ENCODE results near the gene USP34.

DNA sequence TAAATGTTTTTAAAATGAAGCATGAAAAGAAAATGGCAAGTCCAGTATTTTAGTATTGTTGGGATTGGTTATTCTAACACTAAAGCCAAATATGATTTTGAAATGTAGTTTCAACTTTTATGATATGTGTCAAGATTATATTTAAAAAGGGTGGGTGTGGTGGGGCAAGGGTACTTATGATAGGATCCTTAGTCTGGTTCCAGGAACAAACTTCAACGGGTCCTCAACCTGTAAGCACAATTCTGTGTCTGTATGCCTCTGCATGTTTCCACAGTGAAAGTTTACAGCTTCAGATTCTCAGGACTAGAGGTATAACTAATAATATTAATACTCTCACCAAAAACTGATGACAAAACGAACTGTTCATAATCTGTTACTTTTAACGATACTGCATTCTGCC, 5.8 kb downstream of the USP34 start:
- TF ChIP-seq, protein P1, sequence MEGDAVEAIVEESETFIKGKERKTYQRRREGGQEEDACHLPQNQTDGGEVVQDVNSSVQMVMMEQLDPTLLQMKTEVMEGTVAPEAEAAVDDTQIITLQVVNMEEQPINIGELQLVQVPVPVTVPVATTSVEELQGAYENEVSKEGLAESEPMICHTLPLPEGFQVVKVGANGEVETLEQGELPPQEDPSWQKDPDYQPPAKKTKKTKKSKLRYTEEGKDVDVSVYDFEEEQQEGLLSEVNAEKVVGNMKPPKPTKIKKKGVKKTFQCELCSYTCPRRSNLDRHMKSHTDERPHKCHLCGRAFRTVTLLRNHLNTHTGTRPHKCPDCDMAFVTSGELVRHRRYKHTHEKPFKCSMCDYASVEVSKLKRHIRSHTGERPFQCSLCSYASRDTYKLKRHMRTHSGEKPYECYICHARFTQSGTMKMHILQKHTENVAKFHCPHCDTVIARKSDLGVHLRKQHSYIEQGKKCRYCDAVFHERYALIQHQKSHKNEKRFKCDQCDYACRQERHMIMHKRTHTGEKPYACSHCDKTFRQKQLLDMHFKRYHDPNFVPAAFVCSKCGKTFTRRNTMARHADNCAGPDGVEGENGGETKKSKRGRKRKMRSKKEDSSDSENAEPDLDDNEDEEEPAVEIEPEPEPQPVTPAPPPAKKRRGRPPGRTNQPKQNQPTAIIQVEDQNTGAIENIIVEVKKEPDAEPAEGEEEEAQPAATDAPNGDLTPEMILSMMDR (conservative IDR thresholded peaks at IDR 0.05; ENCODE audit: low read depth in 2 of 2), result no peak
- no peak for TF ChIP-seq EZH2 (IDR thresholded peaks at IDR 0.05; ENCODE audit: low read depth, unreplicated experiment)
- TF ChIP-seq, protein P2, sequence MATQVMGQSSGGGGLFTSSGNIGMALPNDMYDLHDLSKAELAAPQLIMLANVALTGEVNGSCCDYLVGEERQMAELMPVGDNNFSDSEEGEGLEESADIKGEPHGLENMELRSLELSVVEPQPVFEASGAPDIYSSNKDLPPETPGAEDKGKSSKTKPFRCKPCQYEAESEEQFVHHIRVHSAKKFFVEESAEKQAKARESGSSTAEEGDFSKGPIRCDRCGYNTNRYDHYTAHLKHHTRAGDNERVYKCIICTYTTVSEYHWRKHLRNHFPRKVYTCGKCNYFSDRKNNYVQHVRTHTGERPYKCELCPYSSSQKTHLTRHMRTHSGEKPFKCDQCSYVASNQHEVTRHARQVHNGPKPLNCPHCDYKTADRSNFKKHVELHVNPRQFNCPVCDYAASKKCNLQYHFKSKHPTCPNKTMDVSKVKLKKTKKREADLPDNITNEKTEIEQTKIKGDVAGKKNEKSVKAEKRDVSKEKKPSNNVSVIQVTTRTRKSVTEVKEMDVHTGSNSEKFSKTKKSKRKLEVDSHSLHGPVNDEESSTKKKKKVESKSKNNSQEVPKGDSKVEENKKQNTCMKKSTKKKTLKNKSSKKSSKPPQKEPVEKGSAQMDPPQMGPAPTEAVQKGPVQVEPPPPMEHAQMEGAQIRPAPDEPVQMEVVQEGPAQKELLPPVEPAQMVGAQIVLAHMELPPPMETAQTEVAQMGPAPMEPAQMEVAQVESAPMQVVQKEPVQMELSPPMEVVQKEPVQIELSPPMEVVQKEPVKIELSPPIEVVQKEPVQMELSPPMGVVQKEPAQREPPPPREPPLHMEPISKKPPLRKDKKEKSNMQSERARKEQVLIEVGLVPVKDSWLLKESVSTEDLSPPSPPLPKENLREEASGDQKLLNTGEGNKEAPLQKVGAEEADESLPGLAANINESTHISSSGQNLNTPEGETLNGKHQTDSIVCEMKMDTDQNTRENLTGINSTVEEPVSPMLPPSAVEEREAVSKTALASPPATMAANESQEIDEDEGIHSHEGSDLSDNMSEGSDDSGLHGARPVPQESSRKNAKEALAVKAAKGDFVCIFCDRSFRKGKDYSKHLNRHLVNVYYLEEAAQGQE (IDR thresholded peaks at IDR 0.05; ENCODE audit: unreplicated experiment), result no peak
- no peak for TF ChIP-seq EZH2phosphoT487 (IDR thresholded peaks at IDR 0.05; ENCODE audit: unreplicated experiment)
- TF ChIP-seq STAT1 (IDR thresholded peaks at IDR 0.05; ENCODE audit: unreplicated experiment), result no peak
- no peak for TF ChIP-seq JUNB (IDR thresholded peaks at IDR 0.05; ENCODE audit: unreplicated experiment)
- no peak for TF ChIP-seq ZNF331 (CRISPR knock-in tag; IDR thresholded peaks at IDR 0.05; ENCODE audit: low read depth)
- no peak for TF ChIP-seq POLR2AphosphoS5 (IDR thresholded peaks at IDR 0.05; ENCODE audit: low read depth)
- TF ChIP-seq, protein P3, sequence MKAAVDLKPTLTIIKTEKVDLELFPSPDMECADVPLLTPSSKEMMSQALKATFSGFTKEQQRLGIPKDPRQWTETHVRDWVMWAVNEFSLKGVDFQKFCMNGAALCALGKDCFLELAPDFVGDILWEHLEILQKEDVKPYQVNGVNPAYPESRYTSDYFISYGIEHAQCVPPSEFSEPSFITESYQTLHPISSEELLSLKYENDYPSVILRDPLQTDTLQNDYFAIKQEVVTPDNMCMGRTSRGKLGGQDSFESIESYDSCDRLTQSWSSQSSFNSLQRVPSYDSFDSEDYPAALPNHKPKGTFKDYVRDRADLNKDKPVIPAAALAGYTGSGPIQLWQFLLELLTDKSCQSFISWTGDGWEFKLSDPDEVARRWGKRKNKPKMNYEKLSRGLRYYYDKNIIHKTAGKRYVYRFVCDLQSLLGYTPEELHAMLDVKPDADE (IDR thresholded peaks at IDR 0.05), result no peak
- TF ChIP-seq, protein P4, sequence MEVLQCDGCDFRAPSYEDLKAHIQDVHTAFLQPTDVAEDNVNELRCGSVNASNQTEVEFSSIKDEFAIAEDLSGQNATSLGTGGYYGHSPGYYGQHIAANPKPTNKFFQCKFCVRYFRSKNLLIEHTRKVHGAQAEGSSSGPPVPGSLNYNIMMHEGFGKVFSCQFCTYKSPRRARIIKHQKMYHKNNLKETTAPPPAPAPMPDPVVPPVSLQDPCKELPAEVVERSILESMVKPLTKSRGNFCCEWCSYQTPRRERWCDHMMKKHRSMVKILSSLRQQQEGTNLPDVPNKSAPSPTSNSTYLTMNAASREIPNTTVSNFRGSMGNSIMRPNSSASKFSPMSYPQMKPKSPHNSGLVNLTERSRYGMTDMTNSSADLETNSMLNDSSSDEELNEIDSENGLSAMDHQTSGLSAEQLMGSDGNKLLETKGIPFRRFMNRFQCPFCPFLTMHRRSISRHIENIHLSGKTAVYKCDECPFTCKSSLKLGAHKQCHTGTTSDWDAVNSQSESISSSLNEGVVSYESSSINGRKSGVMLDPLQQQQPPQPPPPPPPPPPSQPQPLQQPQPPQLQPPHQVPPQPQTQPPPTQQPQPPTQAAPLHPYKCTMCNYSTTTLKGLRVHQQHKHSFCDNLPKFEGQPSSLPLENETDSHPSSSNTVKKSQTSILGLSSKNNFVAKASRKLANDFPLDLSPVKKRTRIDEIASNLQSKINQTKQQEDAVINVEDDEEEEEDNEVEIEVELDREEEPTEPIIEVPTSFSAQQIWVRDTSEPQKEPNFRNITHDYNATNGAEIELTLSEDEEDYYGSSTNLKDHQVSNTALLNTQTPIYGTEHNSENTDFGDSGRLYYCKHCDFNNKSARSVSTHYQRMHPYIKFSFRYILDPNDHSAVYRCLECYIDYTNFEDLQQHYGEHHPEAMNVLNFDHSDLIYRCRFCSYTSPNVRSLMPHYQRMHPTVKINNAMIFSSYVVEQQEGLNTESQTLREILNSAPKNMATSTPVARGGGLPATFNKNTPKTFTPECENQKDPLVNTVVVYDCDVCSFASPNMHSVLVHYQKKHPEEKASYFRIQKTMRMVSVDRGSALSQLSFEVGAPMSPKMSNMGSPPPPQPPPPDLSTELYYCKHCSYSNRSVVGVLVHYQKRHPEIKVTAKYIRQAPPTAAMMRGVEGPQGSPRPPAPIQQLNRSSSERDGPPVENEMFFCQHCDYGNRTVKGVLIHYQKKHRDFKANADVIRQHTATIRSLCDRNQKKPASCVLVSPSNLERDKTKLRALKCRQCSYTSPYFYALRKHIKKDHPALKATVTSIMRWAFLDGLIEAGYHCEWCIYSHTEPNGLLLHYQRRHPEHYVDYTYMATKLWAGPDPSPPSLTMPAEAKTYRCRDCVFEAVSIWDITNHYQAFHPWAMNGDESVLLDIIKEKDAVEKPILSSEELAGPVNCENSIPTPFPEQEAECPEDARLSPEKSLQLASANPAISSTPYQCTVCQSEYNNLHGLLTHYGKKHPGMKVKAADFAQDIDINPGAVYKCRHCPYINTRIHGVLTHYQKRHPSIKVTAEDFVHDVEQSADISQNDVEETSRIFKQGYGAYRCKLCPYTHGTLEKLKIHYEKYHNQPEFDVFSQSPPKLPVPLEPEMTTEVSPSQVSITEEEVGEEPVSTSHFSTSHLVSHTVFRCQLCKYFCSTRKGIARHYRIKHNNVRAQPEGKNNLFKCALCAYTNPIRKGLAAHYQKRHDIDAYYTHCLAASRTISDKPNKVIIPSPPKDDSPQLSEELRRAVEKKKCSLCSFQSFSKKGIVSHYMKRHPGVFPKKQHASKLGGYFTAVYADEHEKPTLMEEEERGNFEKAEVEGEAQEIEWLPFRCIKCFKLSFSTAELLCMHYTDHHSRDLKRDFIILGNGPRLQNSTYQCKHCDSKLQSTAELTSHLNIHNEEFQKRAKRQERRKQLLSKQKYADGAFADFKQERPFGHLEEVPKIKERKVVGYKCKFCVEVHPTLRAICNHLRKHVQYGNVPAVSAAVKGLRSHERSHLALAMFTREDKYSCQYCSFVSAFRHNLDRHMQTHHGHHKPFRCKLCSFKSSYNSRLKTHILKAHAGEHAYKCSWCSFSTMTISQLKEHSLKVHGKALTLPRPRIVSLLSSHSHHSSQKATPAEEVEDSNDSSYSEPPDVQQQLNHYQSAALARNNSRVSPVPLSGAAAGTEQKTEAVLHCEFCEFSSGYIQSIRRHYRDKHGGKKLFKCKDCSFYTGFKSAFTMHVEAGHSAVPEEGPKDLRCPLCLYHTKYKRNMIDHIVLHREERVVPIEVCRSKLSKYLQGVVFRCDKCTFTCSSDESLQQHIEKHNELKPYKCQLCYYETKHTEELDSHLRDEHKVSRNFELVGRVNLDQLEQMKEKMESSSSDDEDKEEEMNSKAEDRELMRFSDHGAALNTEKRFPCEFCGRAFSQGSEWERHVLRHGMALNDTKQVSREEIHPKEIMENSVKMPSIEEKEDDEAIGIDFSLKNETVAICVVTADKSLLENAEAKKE (CRISPR knock-in tag; IDR thresholded peaks at IDR 0.05), result no peak
- TF ChIP-seq NANOG (IDR thresholded peaks at IDR 0.05; ENCODE audit: borderline replicate concordance), result no peak
